GM12891 (cell line): ENCODE results near the gene MRPL40.

ENCODE experiments used
- PAX5 ChIP-seq: IDR thresholded peaks from 2 replicates; pipeline ENCODE4 v1.6.1; 2011; ENCODE audit warnings: low read length, moderate library complexity, mild to moderate bottlenecking; ENCODE audit not compliant: insufficient read depth, severe bottlenecking
- POLR2A ChIP-seq: IDR thresholded peaks from 2 replicates; pipeline ENCODE4 v1.6.1; 2011; ENCODE audit warnings: low read depth, low read length, control low read depth
- POLR2AphosphoS5 ChIP-seq: IDR thresholded peaks from 2 replicates; pipeline ENCODE4 v1.6.1; 2011; ENCODE audit warnings: low read depth, low read length, control low read depth

DNA sequence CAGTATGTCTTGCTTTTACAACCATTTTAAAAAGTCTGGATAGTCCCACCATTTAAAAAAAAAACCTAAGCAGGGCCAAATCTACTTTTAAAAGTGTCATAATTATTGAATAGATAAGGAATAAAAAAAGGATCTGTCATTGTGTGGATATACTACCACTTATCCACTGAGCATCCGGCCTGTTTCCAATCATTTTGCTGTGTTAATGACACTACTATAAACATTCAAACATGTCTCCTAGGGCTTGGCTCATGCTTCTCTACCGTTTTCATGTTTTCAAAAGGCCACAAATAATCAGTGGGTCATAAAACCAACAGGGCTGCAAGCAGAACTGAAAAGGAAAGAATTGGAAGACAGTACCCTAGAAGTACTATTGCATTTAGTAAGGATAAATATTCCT lies 27.7 kb downstream of the MRPL40 start:
- TF ChIP-seq POLR2AphosphoS5 = no peak
- no peak for TF ChIP-seq POLR2A
- TF ChIP-seq PAX5 = no peak
